ENCODE results near the gene TBC1D22A. TPM values are rescaled to one million over a fixed set of nuclear protein-coding genes. Genes with fewer than 3 reads are reported as not detected.
"Not testable (repeated sequence)": the region's sequence is repeated elsewhere in the genome, so short reads cannot be mapped to it uniquely, and the experiment has no call there.

The TBC1D22A gene
- total and polyA plus RNA-seq, 8 donors: 14.4 to 33.5 (median 15.7) TPM

DNA sequence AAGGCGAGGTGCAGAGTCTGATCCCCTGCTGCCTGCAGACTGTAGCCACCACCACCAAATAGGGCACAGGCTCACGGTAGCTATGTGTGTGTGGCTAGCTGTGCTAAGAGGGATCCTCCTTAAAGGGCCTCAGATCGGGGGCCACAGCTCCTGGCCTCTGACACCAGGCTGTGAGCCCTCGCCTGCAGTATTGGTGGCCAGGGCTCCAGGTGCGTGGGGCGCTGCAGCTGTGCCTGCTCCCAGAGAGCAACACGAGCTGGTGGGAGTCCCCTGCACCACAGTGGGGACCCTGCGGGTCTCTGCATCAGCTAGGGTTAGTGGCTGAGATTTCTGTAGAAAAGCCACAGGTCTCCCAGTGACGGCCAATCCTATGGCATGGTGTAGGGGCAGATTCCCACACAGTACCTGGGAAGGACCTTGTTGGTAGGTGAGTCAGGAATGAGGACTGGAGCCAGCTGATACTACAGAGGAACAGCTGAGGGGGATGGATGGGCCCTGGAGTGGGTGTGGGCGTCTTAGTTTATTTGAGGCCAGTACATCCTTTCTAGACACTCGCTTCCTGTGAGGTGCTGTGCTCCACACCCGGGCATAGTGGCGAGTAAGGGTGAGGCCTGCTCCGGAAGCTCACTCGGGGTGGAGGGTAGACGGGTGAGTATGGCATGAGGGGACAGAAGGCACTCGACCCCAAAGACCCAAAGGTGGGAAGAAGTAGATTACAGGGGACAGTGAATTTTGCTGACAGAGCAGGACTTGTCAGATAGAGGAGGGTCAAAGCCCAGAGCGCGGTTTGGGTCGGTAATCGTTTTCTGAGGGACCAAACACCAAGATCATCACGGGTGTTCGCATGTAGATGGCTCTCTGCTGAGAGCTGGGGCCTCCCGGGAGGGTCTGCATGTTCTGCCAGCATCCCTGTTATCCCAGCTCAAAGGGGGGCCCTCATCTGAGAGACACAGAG, 212.5 kb downstream of the TBC1D22A start:
- Histone ChIP-seq H3K27ac (no peak overlapping the region), H3K4me3 (no peak overlapping the region), H3K4me1 (peaks cover 5 to 13% of the 10 kb centered on the region in 2 donors), H3K36me3 (peaks cover 0 to 60% of the 10 kb centered on the region in 2 donors), H3K27me3 (no peaks in the 10 kb centered on the region), H3K9me3 (no peaks in the 10 kb centered on the region)
- DNase-seq (no peak), ATAC-seq (no peak)
- TF ChIP-seq CTCF (IDR thresholded peaks at IDR 0.05): no peak
- intact Hi-C loops (cut with DNase I): no loop called here

DNA sequence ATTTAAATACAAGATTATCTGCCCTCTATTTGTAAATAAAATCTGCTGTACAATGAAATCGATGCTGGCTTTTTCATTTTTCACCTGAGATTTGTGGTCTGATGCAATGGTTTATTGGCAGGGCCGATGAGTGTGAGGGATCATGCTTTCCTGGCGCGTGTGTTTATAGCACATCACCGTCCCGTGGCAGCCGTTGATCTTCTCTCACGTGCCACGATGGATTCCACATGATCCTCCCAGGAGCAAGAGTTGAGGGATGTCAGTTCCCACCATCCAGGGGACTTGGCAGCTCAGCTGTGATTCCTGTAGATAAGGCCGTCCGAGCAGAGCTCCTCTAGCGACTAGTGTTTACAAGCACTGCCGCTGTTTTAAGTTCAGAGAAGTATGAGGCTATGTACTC, 213.7 kb downstream of the TBC1D22A start:
- no peak overlapping the region for H3K27ac ChIP-seq
- no peaks in the 10 kb centered on the region for H3K27me3 ChIP-seq
- peaks cover 0 to 64% of the 10 kb centered on the region in 2 donors for H3K36me3 ChIP-seq
- intact Hi-C loops (cut with DNase I): no loop called here
- no peak for TF ChIP-seq CTCF (IDR thresholded peaks at IDR 0.05)
- H3K4me3 ChIP-seq: no peak overlapping the region
- H3K9me3 ChIP-seq: no peaks in the 10 kb centered on the region
- H3K4me1 ChIP-seq: peaks cover 5 to 13% of the 10 kb centered on the region in 2 donors
- DNase-seq (no peak), ATAC-seq (peak; percentile 39)

GRCh38 chr22:46976598-46976997, 214.1 kb downstream of the TBC1D22A start:
- DNase-seq (no peak), ATAC-seq (peak; percentile 58)
- intact Hi-C loops (cut with DNase I): no loop called here

GRCh38 chr22:46977656-46978343, 215.3 kb downstream of the TBC1D22A start:
- no peaks in the 10 kb centered on the region for H3K27me3 ChIP-seq
- no peak for ATAC-seq
- H3K4me3 ChIP-seq: no peak overlapping the region
- DNase-seq: no peak
- H3K9me3 ChIP-seq: no peaks in the 10 kb centered on the region
- H3K36me3 ChIP-seq: peaks cover 0 to 64% of the 10 kb centered on the region in 2 donors
- no peak overlapping the region for H3K27ac ChIP-seq
- no peaks in the 10 kb centered on the region for H3K4me1 ChIP-seq
- no peak for TF ChIP-seq CTCF (IDR thresholded peaks at IDR 0.05)
- intact Hi-C loops (cut with DNase I): no loop called here

More at GRCh38 chr22:46976598-46976997, 214.1 kb downstream of the TBC1D22A start:
- Histone ChIP-seq H3K36me3 (peaks cover 0 to 64% of the 10 kb centered on the region in 2 donors), H3K27me3 (no peaks in the 10 kb centered on the region), H3K4me1 (peaks cover 3 to 10% of the 10 kb centered on the region in 2 donors), H3K27ac (no peak overlapping the region), H3K9me3 (no peaks in the 10 kb centered on the region), H3K4me3 (no peak overlapping the region)
- TF ChIP-seq CTCF (IDR thresholded peaks at IDR 0.05): no peak

DNA sequence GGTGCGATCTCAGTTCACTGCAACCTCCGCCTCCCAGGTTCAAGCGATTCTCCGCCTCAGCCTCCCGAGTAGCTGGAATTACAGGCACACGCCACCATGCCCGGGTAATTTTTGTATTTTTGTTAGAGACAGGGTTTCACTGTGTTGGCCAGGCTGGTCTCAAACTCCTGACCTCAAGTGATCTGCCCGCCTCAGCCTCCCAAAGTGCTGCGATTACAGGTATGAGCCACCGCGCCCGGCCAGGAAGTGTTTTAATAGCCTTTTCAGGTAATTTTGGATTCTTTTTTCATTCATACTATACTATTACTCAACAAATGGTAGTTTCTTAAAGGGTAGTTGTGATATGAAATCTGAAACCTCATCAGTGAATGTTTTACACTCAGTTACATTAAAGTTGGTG, 216.2 kb downstream of the TBC1D22A start:
- peaks cover 0 to 64% of the 10 kb centered on the region in 2 donors for H3K36me3 ChIP-seq
- H3K9me3 ChIP-seq; H3K4me1 ChIP-seq; ATAC-seq; H3K27ac ChIP-seq; DNase-seq; intact Hi-C loops (cut with DNase I); H3K4me3 ChIP-seq; H3K27me3 ChIP-seq: not testable (repeated sequence)

Data from left lung (tissue), 10 donors.